Smooth muscle cell (in vitro differentiated cells): ENCODE measurements around the gene CSHL1. TPM values are rescaled to one million over a fixed set of nuclear protein-coding genes. Genes with fewer than 3 reads are reported as not detected.

ENCODE experiments used
- DNase-seq: peaks from one replicate; lab custom pipeline; 2025; ENCODE audit not compliant: unreplicated experiment; lab: John Stamatoyannopoulos, UW
- H2AFZ ChIP-seq: fragments of 200-600 bp; sonication (generic); 2 replicates; pipeline ENCODE4 v1.6.0; 2016; ENCODE audit warnings: antibody characterized with exemption, low read depth, mild to moderate bottlenecking
- H3F3A ChIP-seq: fragments of 200-600 bp; sonication (generic); 2 replicates; pipeline ENCODE4 v1.6.0; 2017; ENCODE audit warnings: antibody characterized with exemption, low read depth
- H3K27ac ChIP-seq: fragments of 200-600 bp; sonication (generic); 2 replicates; pipeline ENCODE4 v1.5.1; 2016; ENCODE audit warnings: low read depth, mild to moderate bottlenecking
- H3K27me3 ChIP-seq: fragments of 200-600 bp; sonication (generic); 2 replicates; pipeline ENCODE4 v1.6.1; 2016; ENCODE audit warnings: low read depth, mild to moderate bottlenecking
- H3K36me3 ChIP-seq: fragments of 200-600 bp; sonication (generic); 2 replicates; pipeline ENCODE4 v1.5.1; 2016; ENCODE audit warnings: low read depth
- H3K4me1 ChIP-seq: fragments of 200-600 bp; sonication (generic); 2 replicates; pipeline ENCODE4 v1.5.1; 2016; ENCODE audit warnings: low read depth
- H3K4me2 ChIP-seq: fragments of 200-600 bp; sonication (generic); 2 replicates; pipeline ENCODE4 v1.6.0; 2016; ENCODE audit warnings: mild to moderate bottlenecking
- H3K4me3 ChIP-seq: fragments of 200-600 bp; sonication (generic); 2 replicates; pipeline ENCODE4 v1.5.1; 2016; ENCODE audit warnings: mild to moderate bottlenecking
- H3K79me2 ChIP-seq: fragments of 200-600 bp; sonication (generic); 2 replicates; pipeline ENCODE4 v1.6.0; 2016; ENCODE audit warnings: low read depth, mild to moderate bottlenecking
- H3K9ac ChIP-seq: fragments of 200-600 bp; sonication (generic); 2 replicates; pipeline ENCODE4 v1.6.0; 2016; ENCODE audit warnings: low read depth
- H3K9me3 ChIP-seq: fragments of 200-600 bp; sonication (generic); replicated peaks from 2 replicates; pipeline ENCODE4 v1.5.1; 2016; ENCODE audit warnings: low read depth
- H4K20me1 ChIP-seq: fragments of 200-600 bp; sonication (generic); 2 replicates; pipeline ENCODE4 v1.6.0; 2016; ENCODE audit warnings: low read depth
- WGBS: methylation state at CpG from one replicate; pipeline ENCODE4 v1.1.7; 2016; ENCODE audit warnings: low lambda C conversion rate; 5-methylcytosine and 5-hydroxymethylcytosine counted together
- polyA plus RNA-seq: library from polyadenylated mRNA; unstranded; fragments of >200 nt; fragmentation: Nextera tagmentation; extraction: Ambion mirVana; gene quantifications from 2 replicates; pipeline ENCODE4 v1.2.1, GENCODE V29; 2016
- total RNA-seq: library from RNA; depleted of rRNA; stranded (reverse); fragments of >200 nt; gene quantifications from 2 replicates; pipeline ENCODE4 v1.2.3, GENCODE V29; 2014
- TF ChIP-seq, protein P1 (sequence below): fragments of 200-600 bp; sonication (generic); IDR thresholded peaks from 2 replicates; pipeline ENCODE4 v1.5.1; 2017; ENCODE audit warnings: borderline replicate concordance, mild to moderate bottlenecking, antibody characterized with exemption; ENCODE audit not compliant: insufficient read depth, poor library complexity, severe bottlenecking

The CSHL1 gene
- total RNA-seq, result not detected in 2 replicates
- not detected in 2 replicates for polyA plus RNA-seq

DNA sequence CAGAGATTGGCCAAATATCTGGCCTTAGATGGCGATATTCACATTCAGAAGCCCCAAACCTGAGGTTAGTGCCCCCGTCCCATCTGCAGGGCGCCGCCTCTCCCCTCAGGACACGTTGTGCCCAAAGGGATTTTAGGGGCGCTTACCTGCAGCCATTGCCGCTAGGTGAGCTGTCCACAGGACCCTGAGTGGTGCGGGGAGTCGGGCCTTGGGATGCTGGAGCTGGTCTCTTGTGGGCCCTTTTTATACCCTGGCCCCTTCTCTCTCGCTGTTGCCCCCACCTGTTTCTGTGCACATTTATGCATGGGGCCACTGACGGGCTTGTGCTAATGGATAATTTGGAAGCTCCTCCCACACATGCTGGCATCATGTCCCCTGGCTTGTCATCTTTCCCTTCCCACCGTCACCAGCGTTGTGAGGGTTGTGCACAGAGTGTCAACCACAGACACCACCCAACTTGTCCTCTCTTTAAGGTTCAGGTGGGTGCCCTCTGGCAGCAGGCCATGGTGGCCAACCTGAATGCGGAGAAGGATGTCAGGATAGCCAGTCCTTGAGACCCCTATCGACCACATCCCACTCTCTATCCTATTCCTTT lies at the start of gene CSHL1:
CSHL1 (minus strand) TSS at position 218 of the 595 bp plus-strand sequence; CDS start at position 156, 62 bp downstream.
- Histone ChIP-seq H3K4me2 (no peak within 1 kb of the TSS), H3K9ac (no peak within 1 kb of the TSS), H3K27ac (no peak within 1 kb of the TSS), H3F3A (no peaks in the 10 kb centered on the region), H2AFZ (no peak within 1 kb of the TSS), H3K4me1 (no peaks in the 10 kb centered on the region), H3K9me3 (no peaks in the 10 kb centered on the region), H3K4me3 (no peak within 1 kb of the TSS), H3K27me3 (peaks cover 17% of the 10 kb centered on the region), H3K36me3 (no peaks in the 10 kb centered on the region), H3K79me2 (no peaks in the 10 kb centered on the region), H4K20me1 (no peaks in the 10 kb centered on the region)
- 69% methylated on average over 15 of the region's 15 CpGs for WGBS
- DNase-seq, result no peak
- TF ChIP-seq, protein P1, sequence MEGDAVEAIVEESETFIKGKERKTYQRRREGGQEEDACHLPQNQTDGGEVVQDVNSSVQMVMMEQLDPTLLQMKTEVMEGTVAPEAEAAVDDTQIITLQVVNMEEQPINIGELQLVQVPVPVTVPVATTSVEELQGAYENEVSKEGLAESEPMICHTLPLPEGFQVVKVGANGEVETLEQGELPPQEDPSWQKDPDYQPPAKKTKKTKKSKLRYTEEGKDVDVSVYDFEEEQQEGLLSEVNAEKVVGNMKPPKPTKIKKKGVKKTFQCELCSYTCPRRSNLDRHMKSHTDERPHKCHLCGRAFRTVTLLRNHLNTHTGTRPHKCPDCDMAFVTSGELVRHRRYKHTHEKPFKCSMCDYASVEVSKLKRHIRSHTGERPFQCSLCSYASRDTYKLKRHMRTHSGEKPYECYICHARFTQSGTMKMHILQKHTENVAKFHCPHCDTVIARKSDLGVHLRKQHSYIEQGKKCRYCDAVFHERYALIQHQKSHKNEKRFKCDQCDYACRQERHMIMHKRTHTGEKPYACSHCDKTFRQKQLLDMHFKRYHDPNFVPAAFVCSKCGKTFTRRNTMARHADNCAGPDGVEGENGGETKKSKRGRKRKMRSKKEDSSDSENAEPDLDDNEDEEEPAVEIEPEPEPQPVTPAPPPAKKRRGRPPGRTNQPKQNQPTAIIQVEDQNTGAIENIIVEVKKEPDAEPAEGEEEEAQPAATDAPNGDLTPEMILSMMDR, result no peak

DNA sequence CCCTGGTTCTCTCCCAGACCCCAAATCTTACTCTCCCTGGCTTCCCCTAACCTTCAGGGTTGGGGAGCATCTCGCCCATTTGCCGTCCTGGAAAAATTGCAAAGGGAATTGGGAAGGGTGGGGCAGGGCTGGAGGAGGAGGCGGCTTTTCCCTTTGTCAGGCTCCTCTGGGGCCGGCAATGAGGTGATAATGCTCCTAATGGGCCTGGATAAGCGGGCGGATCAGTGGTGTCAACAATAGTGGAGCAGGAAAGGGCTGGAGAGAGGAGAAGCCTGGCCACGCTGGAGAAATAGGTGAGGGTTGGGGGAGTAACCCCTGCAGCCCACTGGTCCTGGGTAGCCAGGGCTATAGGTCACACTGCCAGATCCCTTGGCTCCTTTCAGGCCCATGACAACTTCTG lies 49.4 kb upstream of the CSHL1 start:
- Histone ChIP-seq H2AFZ (no peak overlapping the region), H3K9me3 (no peaks in the 10 kb centered on the region), H4K20me1 (no peaks in the 10 kb centered on the region), H3F3A (no peaks in the 10 kb centered on the region), H3K27ac (no peak overlapping the region), H3K4me3 (no peak overlapping the region), H3K9ac (no peak overlapping the region), H3K27me3 (no peaks in the 10 kb centered on the region), H3K36me3 (no peaks in the 10 kb centered on the region), H3K4me2 (no peak overlapping the region), H3K79me2 (no peaks in the 10 kb centered on the region), H3K4me1 (no peaks in the 10 kb centered on the region)
- 27% methylated on average over 7 of the region's 7 CpGs for WGBS
- DNase-seq, result no peak
- TF ChIP-seq, protein P1, result no peak

DNA sequence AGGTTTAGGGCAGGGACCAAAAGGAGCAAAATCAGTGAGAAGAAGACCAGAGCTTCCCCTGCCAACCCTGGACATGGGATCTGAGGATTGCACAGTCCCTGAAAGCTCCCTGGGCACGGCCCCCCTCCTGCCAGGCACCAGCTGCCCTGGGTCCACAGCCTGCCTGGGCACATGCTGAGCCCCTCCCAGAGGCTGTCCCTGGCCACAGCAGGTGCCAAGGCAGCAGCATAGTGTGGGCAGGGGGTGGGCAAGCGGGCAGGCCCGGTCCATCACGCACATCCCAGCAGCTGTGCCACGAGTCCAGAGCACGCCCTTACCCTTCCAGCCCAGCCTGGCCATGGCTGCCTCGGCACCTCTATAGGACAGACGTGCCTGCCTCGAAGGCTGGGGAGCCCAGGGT lies 48.9 kb upstream of the CSHL1 start:
- no peak overlapping the region for H3K9ac ChIP-seq
- H3K27me3 ChIP-seq, result no peaks in the 10 kb centered on the region
- TF ChIP-seq, protein P1, result no peak
- H3F3A ChIP-seq, result no peaks in the 10 kb centered on the region
- H2AFZ ChIP-seq, result no peak overlapping the region
- H3K79me2 ChIP-seq, result no peaks in the 10 kb centered on the region
- WGBS, result 73% methylated on average over 9 of the region's 9 CpGs
- no peaks in the 10 kb centered on the region for H3K36me3 ChIP-seq
- no peak for DNase-seq
- H3K9me3 ChIP-seq, result no peaks in the 10 kb centered on the region
- H3K4me2 ChIP-seq, result no peak overlapping the region
- H3K4me1 ChIP-seq, result no peaks in the 10 kb centered on the region
- no peak overlapping the region for H3K4me3 ChIP-seq
- no peaks in the 10 kb centered on the region for H4K20me1 ChIP-seq
- no peak overlapping the region for H3K27ac ChIP-seq

DNA sequence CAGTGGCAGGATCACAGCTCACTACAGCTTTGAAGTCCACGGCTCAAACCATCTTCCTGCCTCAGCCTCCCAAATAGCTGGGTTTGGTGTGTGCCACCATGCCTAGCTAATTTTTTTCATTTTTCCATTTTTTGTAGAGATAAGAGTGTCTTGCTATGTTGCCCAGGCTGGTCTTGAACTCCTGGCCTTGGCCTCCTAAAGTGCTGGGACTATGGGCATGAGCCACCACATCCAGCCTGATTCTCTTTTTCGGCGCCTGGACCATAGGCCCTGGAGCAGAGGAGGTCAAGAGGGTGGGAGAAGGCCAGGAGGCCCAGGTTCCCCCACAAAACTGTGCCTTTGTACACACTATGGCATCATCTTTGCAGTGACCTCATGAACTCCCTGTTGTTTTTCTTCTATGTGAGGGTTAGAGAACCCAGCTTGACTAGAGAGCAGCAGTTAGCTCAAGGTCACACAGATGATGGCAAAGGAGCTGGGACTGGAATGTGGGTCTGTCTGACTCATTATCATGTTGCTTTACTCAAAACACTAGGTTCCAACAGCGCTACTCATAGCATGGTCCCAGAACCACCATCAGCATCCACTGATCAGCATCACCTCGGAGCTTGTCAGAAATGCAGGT lies 45.4 kb upstream of the CSHL1 start:
- Histone ChIP-seq H3K27me3 (no peaks in the 10 kb centered on the region), H3K27ac (no peak overlapping the region), H3F3A (no peaks in the 10 kb centered on the region), H4K20me1 (no peaks in the 10 kb centered on the region), H3K4me2 (no peak overlapping the region), H2AFZ (no peak overlapping the region), H3K4me3 (no peak overlapping the region), H3K36me3 (no peaks in the 10 kb centered on the region), H3K4me1 (no peaks in the 10 kb centered on the region), H3K9me3 (no peaks in the 10 kb centered on the region), H3K79me2 (no peaks in the 10 kb centered on the region), H3K9ac (no peak overlapping the region)
- WGBS, result 95% methylated on average over 5 of the region's 5 CpGs
- DNase-seq, result no peak
- TF ChIP-seq, protein P1, result no peak
